ENCODE results near the gene PRR5L.

The PRR5L gene

GRCh38 chr11:36407356-36407755 lies 111.3 kb downstream of the PRR5L start:
- DNase-seq, result no peak

GRCh38 chr11:36408498-36409136 lies 112.5 kb downstream of the PRR5L start:
- no peak for DNase-seq

- no peak for DNase-seq
Observed at GRCh38 chr11:36409152-36409816, 113.2 kb downstream of the PRR5L start.

- no peak for DNase-seq
Observed at GRCh38 chr11:36411202-36411640, 115.1 kb downstream of the PRR5L start.

GRCh38 chr11:36412781-36413383 lies 116.8 kb downstream of the PRR5L start:
- DNase-seq, result no peak

GRCh38 chr11:36417154-36417553 lies 121.1 kb downstream of the PRR5L start:
- DNase-seq, result no peak

- no peak for DNase-seq
Observed at GRCh38 chr11:36419791-36420424, 123.8 kb downstream of the PRR5L start.

- no peak for DNase-seq
Observed at GRCh38 chr11:36421546-36422155, 125.6 kb downstream of the PRR5L start.

GRCh38 chr11:36425561-36426081 lies 129.5 kb downstream of the PRR5L start:
- no peak for DNase-seq

- DNase-seq, result no peak
Observed at GRCh38 chr11:36426226-36426848, 130.2 kb downstream of the PRR5L start.

- no peak for DNase-seq
Observed at GRCh38 chr11:36427079-36427478, 131.0 kb downstream of the PRR5L start.

GRCh38 chr11:36427876-36428275 lies 131.8 kb downstream of the PRR5L start:
- DNase-seq, result no peak

GRCh38 chr11:36431429-36432092 lies 135.5 kb downstream of the PRR5L start:
- no peak for DNase-seq

- no peak for DNase-seq
Observed at GRCh38 chr11:36432093-36432469, 136.0 kb downstream of the PRR5L start.

GRCh38 chr11:36432738-36433137 lies 136.7 kb downstream of the PRR5L start:
- no peak for DNase-seq

- no peak for DNase-seq
Observed at GRCh38 chr11:36436064-36436463, 140.0 kb downstream of the PRR5L start.

- no peak for DNase-seq
Observed at GRCh38 chr11:36436589-36436988, 140.5 kb downstream of the PRR5L start.

GRCh38 chr11:36437413-36437812 lies 141.3 kb downstream of the PRR5L start:
- DNase-seq, result no peak

- no peak for DNase-seq
Observed at GRCh38 chr11:36438126-36438525, 142.0 kb downstream of the PRR5L start.

- no peak for DNase-seq
Observed at GRCh38 chr11:36441610-36442208, 145.6 kb downstream of the PRR5L start.

GRCh38 chr11:36443661-36444060 lies 147.6 kb downstream of the PRR5L start:
- DNase-seq, result no peak

GRCh38 chr11:36446135-36446534 lies 150.0 kb downstream of the PRR5L start:
- DNase-seq, result no peak

All from NCI-H2171 (cell line).